ENCODE measurements around the gene PFKP.

Gene PFKP

GRCh38 chr10:3179174-3179573 lies 111.8 kb downstream of the PFKP start:
- peaks cover 44% of the 10 kb centered on the region for H3K27me3 Mint-ChIP-seq
- H3K27ac Mint-ChIP-seq (ENCODE audit: low read depth): no peak overlapping the region
- no peaks in the 10 kb centered on the region for H3K4me1 Mint-ChIP-seq
- DNase-seq (ENCODE audit: low spot score in 2 of 2): no peak
- H3K4me3 Mint-ChIP-seq: no peak overlapping the region
- ATAC-seq (replicated peaks; ENCODE audit: extremely low read depth, poor library complexity, severe bottlenecking): no peak
- no peaks in the 10 kb centered on the region for H3K9me3 Mint-ChIP-seq
- no peaks in the 10 kb centered on the region for H3K36me3 Mint-ChIP-seq (ENCODE audit: insufficient read depth)

- H3K9me3 Mint-ChIP-seq: no peaks in the 10 kb centered on the region
- H3K36me3 Mint-ChIP-seq (ENCODE audit: insufficient read depth): no peaks in the 10 kb centered on the region
- DNase-seq (ENCODE audit: low spot score in 2 of 2) (no peak), ATAC-seq (replicated peaks; ENCODE audit: extremely low read depth, poor library complexity, severe bottlenecking) (no peak)
- no peaks in the 10 kb centered on the region for H3K4me1 Mint-ChIP-seq
- H3K4me3 Mint-ChIP-seq: no peak overlapping the region
- H3K27me3 Mint-ChIP-seq: peaks cover 45% of the 10 kb centered on the region
- no peak overlapping the region for H3K27ac Mint-ChIP-seq (ENCODE audit: low read depth)
Observed at GRCh38 chr10:3180355-3181025, 113.1 kb downstream of the PFKP start.

- Mint-ChIP-seq H3K4me3 (no peak overlapping the region), H3K4me1 (peaks cover 5% of the 10 kb centered on the region), H3K36me3 (ENCODE audit: insufficient read depth) (no peaks in the 10 kb centered on the region), H3K9me3 (no peaks in the 10 kb centered on the region), H3K27ac (ENCODE audit: low read depth) (no peak overlapping the region), H3K27me3 (peaks cover 30% of the 10 kb centered on the region)
- ATAC-seq (replicated peaks; ENCODE audit: extremely low read depth, poor library complexity, severe bottlenecking) (no peak), DNase-seq (ENCODE audit: low spot score in 2 of 2) (no peak)
Observed at GRCh38 chr10:3185386-3185785, 118.0 kb downstream of the PFKP start.

- peak; percentile 82 for ATAC-seq (replicated peaks; ENCODE audit: extremely low read depth, poor library complexity, severe bottlenecking)
- Mint-ChIP-seq H3K36me3 (ENCODE audit: insufficient read depth) (no peaks in the 10 kb centered on the region), H3K27me3 (peaks cover 29% of the 10 kb centered on the region), H3K27ac (ENCODE audit: low read depth) (no peak overlapping the region), H3K4me3 (no peak overlapping the region), H3K9me3 (no peaks in the 10 kb centered on the region), H3K4me1 (peaks cover 5% of the 10 kb centered on the region)
- DNase-seq (ENCODE audit: low spot score in 2 of 2): no peak
Observed at GRCh38 chr10:3186368-3186767, 119.0 kb downstream of the PFKP start.
